ENCODE results near the gene SUPT5H. TPM values are rescaled to one million over a fixed set of nuclear protein-coding genes. Genes with fewer than 3 reads are reported as not detected.
A peak's percentile ranks its signal among the peaks of the same experiment; 100 is the strongest.

The SUPT5H gene
- total and polyA plus RNA-seq, 8 donors: 93.6 to 152 (median 139) TPM

DNA sequence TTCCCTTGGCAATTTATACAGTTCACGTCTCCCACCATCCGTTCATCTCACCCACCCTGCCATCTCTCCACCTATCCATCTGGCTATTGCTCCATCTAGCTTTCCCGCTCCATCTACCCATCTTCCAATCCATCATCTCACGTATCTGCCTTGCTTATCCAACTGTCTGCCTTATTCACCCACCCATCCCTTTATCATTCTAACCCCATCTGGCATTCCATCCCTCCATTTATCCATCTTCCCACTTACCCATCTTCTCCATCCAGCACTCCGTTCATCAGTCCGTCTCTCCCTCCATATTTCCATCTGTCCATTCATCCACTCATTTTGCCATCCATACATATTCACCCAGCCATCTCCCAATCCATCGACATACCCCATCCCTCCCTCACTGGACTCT lies 19.6 kb upstream of the SUPT5H start:
- Histone ChIP-seq H3K27ac (no peak overlapping the region), H3K36me3 (peaks cover 0 to 43% of the 10 kb centered on the region in 2 donors), H3K27me3 (no peaks in the 10 kb centered on the region), H3K4me3 (no peak overlapping the region), H3K4me1 (peaks cover 7 to 26% of the 10 kb centered on the region in 2 donors), H3K9me3 (no peaks in the 10 kb centered on the region)
- intact Hi-C loops (cut with DNase I): no loop called here
- TF ChIP-seq, protein P1, sequence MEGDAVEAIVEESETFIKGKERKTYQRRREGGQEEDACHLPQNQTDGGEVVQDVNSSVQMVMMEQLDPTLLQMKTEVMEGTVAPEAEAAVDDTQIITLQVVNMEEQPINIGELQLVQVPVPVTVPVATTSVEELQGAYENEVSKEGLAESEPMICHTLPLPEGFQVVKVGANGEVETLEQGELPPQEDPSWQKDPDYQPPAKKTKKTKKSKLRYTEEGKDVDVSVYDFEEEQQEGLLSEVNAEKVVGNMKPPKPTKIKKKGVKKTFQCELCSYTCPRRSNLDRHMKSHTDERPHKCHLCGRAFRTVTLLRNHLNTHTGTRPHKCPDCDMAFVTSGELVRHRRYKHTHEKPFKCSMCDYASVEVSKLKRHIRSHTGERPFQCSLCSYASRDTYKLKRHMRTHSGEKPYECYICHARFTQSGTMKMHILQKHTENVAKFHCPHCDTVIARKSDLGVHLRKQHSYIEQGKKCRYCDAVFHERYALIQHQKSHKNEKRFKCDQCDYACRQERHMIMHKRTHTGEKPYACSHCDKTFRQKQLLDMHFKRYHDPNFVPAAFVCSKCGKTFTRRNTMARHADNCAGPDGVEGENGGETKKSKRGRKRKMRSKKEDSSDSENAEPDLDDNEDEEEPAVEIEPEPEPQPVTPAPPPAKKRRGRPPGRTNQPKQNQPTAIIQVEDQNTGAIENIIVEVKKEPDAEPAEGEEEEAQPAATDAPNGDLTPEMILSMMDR (IDR thresholded peaks at IDR 0.05): no peak
- DNase-seq (no peak), ATAC-seq (no peak)

GRCh38 chr19:39426170-39426569 lies 19.2 kb upstream of the SUPT5H start:
- DNase-seq (no peak), ATAC-seq (no peak)
- peaks cover 0 to 39% of the 10 kb centered on the region in 2 donors for H3K36me3 ChIP-seq
- H3K27me3 ChIP-seq: no peaks in the 10 kb centered on the region
- no peak overlapping the region for H3K4me3 ChIP-seq
- H3K9me3 ChIP-seq: no peaks in the 10 kb centered on the region
- H3K4me1 ChIP-seq: peaks cover 7 to 30% of the 10 kb centered on the region in 2 donors
- TF ChIP-seq, protein P1 (IDR thresholded peaks at IDR 0.05): no peak
- intact Hi-C loops (cut with DNase I): no loop called here
- no peak overlapping the region for H3K27ac ChIP-seq

DNA sequence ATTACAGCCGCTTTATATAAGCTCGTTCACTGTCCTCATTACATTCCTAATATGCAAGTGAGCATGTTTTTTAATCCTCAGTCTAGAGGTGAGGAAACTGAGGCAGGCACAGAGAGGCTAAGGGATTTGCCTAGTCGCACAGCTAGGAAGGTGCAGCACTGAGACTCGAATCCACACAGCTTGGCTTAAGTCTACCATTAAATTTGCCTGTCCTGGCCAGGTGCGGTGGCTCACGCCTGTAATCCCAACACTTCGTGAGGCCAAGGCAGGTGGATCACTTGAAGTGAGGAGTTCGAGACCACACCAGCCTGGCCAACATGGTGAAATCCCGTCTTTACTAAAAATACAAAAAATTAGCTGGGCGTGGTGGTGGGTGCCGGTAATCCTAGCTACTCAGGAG lies 17.7 kb upstream of the SUPT5H start:
- ATAC-seq (no peak), DNase-seq (no peak)
- TF ChIP-seq, protein P1 (IDR thresholded peaks at IDR 0.05): no peak
- H3K4me1 ChIP-seq: peaks cover 7 to 45% of the 10 kb centered on the region in 2 donors
- no peaks in the 10 kb centered on the region for H3K27me3 ChIP-seq
- H3K36me3 ChIP-seq: peaks cover 0 to 36% of the 10 kb centered on the region in 2 donors
- no peaks in the 10 kb centered on the region for H3K9me3 ChIP-seq
- intact Hi-C loops (cut with DNase I): no loop called here
- no peak overlapping the region for H3K4me3 ChIP-seq
- no peak overlapping the region for H3K27ac ChIP-seq

GRCh38 chr19:39428283-39429112 lies 16.9 kb upstream of the SUPT5H start:
- Histone ChIP-seq H3K27me3 (no peaks in the 10 kb centered on the region), H3K36me3 (peaks cover 0 to 36% of the 10 kb centered on the region in 2 donors), H3K9me3 (no peaks in the 10 kb centered on the region), H3K27ac (peak overlapping the region; percentile 70 to 72), H3K4me1 (peaks cover 8 to 53% of the 10 kb centered on the region in 2 donors), H3K4me3 (no peak overlapping the region)
- peak; percentile 77 for ATAC-seq
- TF ChIP-seq, protein P1 (IDR thresholded peaks at IDR 0.05): no peak
- DNase-seq: peak in 3 of 4 donors; percentile 76 to 86 (median 76)
- intact Hi-C loops (cut with DNase I): no loop called here

Measured in left lung (tissue), 10 donors.